ENCODE data around the gene C17orf75.
"Not testable (repeated sequence)": the region's sequence is repeated elsewhere in the genome, so short reads cannot be mapped to it uniquely, and the experiment has no call there.

The C17orf75 gene

GRCh38 chr17:32317353-32317752 lies 24.6 kb downstream of the C17orf75 start:
- no peaks in the 10 kb centered on the region for H3K9me3 Mint-ChIP-seq
- peak overlapping the region in 1 of 3 experiments; percentile 86 for H3K27ac Mint-ChIP-seq
- peaks cover 14% of the 10 kb centered on the region for H3K27me3 Mint-ChIP-seq (ENCODE audit: low read depth)
- H3K4me1 Mint-ChIP-seq = no peaks in the 10 kb centered on the region
- no peak overlapping the region for H3K4me3 Mint-ChIP-seq
- no peak for TF ChIP-seq CTCF (IDR thresholded peaks at IDR 0.05; ENCODE audit: unreplicated experiment in 3 of 3)
- no peaks in the 10 kb centered on the region for H3K36me3 Mint-ChIP-seq (ENCODE audit: low read depth)

GRCh38 chr17:32316653-32317052 lies 25.3 kb downstream of the C17orf75 start:
- H3K27ac Mint-ChIP-seq; H3K4me1 Mint-ChIP-seq; H3K4me3 Mint-ChIP-seq; H3K9me3 Mint-ChIP-seq; H3K36me3 Mint-ChIP-seq (ENCODE audit: low read depth): not testable (repeated sequence)
- peaks cover 16% of the 10 kb centered on the region for H3K27me3 Mint-ChIP-seq (ENCODE audit: low read depth)

DNA sequence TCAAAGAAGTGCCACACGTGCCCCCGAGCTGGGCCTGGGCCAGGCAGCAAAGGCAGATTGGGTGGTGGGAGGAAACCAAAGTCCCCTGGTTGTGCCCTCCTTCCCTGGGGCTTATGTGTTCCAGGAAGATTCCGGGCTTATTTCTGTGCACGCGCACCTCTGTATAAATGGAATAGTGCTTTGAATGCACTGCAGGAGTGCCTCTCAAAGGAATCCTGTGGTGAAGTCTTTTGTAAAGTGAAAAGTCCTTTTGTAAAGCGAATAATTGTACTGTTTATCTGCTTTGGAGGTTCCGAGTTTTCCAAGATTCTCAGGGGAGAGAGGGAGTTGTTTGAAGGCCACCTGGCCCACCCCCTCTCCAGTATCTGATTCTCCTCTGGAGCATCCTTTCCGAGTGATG lies 26.8 kb downstream of the C17orf75 start:
- peaks cover 10% of the 10 kb centered on the region for H3K4me1 Mint-ChIP-seq
- no peak for TF ChIP-seq CTCF (IDR thresholded peaks at IDR 0.05; ENCODE audit: unreplicated experiment in 3 of 3)
- no peak overlapping the region for H3K27ac Mint-ChIP-seq
- H3K27me3 Mint-ChIP-seq (ENCODE audit: low read depth) = peaks cover 17% of the 10 kb centered on the region
- no peaks in the 10 kb centered on the region for H3K36me3 Mint-ChIP-seq (ENCODE audit: low read depth)
- no peaks in the 10 kb centered on the region for H3K9me3 Mint-ChIP-seq
- no peak overlapping the region for H3K4me3 Mint-ChIP-seq

DNA sequence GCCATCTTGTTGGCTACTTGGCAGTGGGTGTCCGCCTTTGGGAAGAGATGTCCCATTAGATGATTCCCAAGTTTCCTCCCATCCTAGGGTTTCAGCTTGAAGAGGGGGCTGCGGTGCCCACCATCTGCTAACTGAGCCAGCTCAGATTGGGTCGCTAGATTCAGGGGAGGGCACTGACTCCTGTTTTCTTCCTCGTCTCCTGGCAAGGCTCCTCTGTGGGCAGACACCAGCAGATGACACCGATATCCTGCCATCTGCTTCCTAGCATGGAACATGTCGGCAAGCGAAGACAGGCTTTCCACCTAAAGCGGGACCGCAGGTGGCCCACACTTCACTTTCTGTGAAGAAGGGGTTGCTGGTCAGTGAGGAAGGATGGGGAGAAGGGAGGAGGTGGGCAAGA lies 27.3 kb downstream of the C17orf75 start:
- TF ChIP-seq CTCF (IDR thresholded peaks at IDR 0.05; ENCODE audit: unreplicated experiment in 3 of 3) = no peak
- no peak overlapping the region for H3K4me3 Mint-ChIP-seq
- peaks cover 10% of the 10 kb centered on the region for H3K4me1 Mint-ChIP-seq
- peaks cover 17% of the 10 kb centered on the region for H3K27me3 Mint-ChIP-seq (ENCODE audit: low read depth)
- H3K9me3 Mint-ChIP-seq = no peaks in the 10 kb centered on the region
- H3K27ac Mint-ChIP-seq = no peak overlapping the region
- no peaks in the 10 kb centered on the region for H3K36me3 Mint-ChIP-seq (ENCODE audit: low read depth)

DNA sequence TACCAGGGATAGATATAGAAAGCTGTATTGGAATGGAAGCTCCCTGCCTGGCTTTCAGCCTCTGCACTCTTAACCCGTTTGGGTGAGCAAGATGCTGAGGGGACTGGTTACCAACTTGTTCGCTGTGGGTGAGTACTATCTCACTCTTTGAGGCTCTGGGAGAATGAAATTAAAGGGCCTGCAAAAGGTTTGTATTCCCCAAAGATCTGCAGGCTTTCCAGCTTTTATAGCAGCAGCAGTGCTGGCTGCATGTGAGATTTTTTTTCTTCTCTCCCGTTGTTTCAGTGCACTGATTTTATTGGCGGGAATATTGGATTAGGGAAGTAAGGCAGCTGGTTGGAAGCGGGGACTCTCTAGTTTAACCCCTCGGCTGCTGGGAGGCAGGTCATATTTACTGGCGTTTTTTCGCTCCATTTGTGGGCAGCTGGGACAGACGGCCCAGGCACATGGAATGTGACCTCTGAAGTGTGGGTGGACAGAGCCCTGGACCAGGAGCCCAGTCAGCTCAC lies 30.9 kb downstream of the C17orf75 start:
- Mint-ChIP-seq H3K9me3 (no peaks in the 10 kb centered on the region), H3K4me1 (peaks cover 10% of the 10 kb centered on the region), H3K27ac (peak overlapping the region; percentile 38 to 61 (median 49)), H3K4me3 (peak overlapping the region; percentile 3 to 46 (median 42)), H3K36me3 (ENCODE audit: low read depth) (no peaks in the 10 kb centered on the region), H3K27me3 (ENCODE audit: low read depth) (peaks cover 27% of the 10 kb centered on the region)
- TF ChIP-seq CTCF (IDR thresholded peaks at IDR 0.05; ENCODE audit: unreplicated experiment in 3 of 3) = no peak

DNA sequence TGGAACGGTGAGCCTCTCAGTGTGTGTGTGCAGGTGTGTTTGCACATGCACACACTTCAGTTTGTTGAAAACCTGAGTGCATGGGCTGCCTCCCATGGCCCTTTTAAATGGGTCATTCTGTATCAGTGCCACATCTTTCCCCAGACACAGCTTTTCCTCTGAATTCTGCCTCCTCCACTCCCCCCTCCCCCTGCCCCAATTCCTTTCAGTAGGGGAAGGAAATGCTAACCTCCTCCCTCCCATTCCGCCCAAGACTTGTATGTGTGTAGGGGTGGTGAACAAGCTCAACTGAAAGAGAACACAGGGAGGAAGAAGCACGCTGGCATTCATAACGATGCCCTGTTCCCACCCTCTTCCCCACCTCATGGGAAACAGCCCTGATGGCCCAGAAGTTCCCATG lies 34.3 kb downstream of the C17orf75 start:
- H3K4me1 Mint-ChIP-seq = peaks cover 24% of the 10 kb centered on the region
- TF ChIP-seq CTCF (IDR thresholded peaks at IDR 0.05; ENCODE audit: unreplicated experiment in 3 of 3) = no peak
- no peak overlapping the region for H3K27ac Mint-ChIP-seq
- no peaks in the 10 kb centered on the region for H3K36me3 Mint-ChIP-seq (ENCODE audit: low read depth)
- no peaks in the 10 kb centered on the region for H3K9me3 Mint-ChIP-seq
- peaks cover 17% of the 10 kb centered on the region for H3K27me3 Mint-ChIP-seq (ENCODE audit: low read depth)
- H3K4me3 Mint-ChIP-seq = no peak overlapping the region

Data from nephron (organoid).